Measurements from ENCODE around the gene ELOF1.

DNA sequence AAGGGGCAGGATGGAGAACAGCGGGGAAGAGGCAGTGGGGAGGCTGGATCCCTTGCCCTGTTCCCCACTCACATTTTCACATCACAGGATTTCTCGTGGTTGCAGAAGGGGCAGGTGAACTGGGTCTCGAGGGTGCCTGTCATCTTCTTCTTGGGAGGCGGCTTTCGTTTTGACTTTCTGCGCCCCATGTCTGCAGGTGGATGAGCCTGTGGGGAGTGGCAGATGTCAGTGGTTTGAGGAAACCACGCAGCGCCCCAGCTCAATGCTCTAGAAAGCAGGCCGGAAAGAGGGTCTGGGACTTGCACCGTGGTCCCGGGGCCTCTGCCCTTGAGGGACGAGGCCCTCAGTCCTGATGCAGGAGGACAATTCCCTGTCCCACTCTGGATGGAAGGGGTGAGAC, 4.9 kb downstream of the ELOF1 start:
- no peak for TF ChIP-seq CBX8 (IDR thresholded peaks at IDR 0.05)
- TF ChIP-seq, protein P1, sequence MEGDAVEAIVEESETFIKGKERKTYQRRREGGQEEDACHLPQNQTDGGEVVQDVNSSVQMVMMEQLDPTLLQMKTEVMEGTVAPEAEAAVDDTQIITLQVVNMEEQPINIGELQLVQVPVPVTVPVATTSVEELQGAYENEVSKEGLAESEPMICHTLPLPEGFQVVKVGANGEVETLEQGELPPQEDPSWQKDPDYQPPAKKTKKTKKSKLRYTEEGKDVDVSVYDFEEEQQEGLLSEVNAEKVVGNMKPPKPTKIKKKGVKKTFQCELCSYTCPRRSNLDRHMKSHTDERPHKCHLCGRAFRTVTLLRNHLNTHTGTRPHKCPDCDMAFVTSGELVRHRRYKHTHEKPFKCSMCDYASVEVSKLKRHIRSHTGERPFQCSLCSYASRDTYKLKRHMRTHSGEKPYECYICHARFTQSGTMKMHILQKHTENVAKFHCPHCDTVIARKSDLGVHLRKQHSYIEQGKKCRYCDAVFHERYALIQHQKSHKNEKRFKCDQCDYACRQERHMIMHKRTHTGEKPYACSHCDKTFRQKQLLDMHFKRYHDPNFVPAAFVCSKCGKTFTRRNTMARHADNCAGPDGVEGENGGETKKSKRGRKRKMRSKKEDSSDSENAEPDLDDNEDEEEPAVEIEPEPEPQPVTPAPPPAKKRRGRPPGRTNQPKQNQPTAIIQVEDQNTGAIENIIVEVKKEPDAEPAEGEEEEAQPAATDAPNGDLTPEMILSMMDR (IDR thresholded peaks at IDR 0.05), result no peak
